Measurements from ENCODE around the gene ZNF491. TPM values are rescaled to one million over a fixed set of nuclear protein-coding genes. Genes with fewer than 3 reads are reported as not detected.

The ZNF491 gene
- not detected in 5 replicates for total RNA-seq (2022; extraction: Qiagen RNA extraction; ENCODE audit: low read depth)

DNA sequence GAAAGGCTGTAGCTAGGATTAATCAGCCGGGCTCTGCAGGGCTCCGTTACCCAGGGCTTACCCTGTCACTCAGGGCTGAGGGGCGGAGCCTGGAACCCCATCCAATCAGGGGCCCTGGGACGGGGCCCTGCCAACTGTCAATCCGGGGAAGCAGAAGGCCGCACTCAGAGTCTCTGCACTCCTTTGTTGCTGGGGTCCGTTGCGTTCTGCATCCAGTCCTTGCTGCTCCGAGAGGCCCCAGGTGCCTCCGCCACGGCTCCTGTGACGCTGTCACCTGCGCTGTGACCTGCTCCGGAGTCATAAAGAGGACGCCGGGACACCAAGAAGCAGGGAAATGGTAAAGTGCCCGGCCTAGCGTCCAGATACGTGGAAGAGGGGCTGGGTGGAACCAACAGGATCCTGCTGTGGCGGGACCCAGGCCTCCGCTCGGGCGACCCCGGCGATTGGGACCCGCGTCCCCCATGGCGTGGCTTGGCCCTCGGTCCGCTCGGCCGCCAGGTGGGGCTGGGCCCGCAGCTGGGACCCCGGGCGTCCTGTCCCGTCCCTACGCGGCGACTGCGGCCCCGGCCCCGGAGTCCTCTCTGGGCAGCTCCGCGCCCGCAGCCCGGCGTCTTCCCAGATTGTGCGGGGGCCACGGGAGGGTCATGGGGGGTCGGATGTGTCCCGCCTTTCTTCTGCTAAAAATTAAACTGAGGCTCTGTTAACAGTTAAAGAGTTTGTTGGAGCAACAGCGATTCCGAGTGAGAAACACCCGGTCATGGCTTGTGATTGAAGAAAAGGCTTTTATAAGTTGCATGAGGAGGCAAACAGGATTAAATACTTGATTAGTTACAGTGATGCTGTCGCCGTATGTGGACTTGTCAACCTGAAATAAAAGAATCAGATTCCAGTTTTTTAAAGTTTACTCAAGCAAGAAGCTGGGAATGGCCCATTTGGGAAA is at the start of gene ZNF491:
Gene ZNF491, plus strand, starts transcription at position 133 of the 940 bp plus-strand sequence. CDS start 7,431 bp downstream, outside the sequence.

DNA sequence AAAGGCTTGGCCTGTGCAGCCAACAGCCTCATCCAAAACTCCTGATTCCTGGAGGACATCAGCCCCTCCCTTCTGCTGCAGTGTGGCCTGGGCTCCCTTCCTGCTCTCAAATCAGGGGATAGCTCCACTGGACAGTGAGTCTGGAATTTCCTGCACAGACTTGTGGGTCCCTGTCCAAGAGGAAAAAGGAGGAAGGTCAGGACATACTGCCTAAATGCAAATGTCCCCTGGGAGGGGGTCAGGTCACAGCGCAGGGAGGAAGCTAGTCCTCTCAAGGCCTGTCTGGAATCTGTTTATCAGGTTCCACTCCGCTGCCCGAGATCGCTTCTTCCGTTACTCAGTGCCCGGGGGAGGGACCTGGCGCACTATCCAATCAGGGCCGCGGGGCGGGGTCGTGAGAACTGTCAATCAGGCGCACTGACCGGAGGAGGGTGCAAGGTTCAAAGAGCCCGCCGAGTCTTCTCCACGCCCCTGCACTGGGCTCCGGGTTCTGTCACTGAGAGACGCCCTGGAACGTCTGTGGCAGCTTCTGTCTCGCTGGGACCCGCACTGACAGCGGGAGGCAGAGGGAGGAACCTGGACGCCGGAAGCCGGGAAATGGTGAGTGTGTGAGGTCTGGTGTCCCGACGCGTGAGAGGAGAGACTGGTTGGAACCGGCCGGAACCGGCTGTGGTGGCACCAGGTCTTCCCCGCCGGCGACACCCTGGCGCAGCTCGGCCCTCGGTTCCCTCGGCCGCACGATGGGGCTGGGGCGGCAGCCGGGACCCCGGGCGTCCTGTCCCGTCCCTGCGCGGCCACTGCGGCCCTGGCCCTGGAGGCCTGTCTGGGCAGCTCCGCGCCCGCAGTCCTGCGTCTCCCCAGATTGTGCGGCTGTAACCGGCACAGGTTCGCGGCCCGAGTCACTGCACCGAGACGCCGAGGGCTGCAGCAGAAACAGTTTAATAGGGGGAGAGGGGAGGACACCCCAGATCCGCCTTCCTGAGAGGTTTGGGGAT is 31.4 kb upstream of the ZNF491 start, which contains the start of gene ZNF441:
Gene ZNF441, plus strand, starts transcription at position 404 of the 995 bp plus-strand sequence. Its CDS starts 194 bp downstream, at position 598.

DNA sequence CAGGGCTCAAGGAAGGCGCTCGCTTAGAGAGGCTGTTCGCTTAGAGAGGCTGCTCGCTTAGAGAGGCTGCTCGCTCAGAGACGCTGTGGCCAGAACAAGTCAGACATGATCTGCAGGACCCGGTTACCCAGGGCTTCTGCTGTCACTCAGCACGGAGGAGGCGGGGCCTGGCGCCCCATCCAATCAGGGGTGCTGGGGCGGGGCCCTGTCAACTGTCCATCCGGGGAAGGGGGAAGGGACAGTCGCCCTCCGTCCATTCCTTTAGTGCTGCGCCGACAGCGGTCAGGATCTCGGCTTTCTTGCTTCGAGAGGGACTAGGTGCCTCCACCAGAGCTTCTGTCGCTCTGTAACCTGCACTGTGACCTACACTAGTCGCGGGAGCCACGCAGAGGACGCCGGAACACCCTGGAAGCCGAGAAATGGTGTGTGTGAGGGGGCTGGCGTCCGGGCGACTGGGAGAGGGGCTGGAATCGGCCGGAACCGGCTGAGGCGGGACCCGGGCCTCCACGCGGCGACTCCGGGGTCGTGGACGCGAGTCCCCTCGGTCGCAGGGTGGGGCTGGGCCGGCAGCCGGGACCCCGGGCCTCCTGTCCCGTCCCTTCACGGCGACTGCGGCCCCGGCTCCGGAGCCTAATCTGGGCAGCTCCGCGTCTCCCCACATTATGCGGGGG is 15.8 kb downstream of the ZNF491 start, which contains the start of gene ZNF440:
Gene ZNF440, plus strand, starts transcription at position 245 of the 671 bp plus-strand sequence. Its CDS starts 175 bp downstream, at position 420.

DNA sequence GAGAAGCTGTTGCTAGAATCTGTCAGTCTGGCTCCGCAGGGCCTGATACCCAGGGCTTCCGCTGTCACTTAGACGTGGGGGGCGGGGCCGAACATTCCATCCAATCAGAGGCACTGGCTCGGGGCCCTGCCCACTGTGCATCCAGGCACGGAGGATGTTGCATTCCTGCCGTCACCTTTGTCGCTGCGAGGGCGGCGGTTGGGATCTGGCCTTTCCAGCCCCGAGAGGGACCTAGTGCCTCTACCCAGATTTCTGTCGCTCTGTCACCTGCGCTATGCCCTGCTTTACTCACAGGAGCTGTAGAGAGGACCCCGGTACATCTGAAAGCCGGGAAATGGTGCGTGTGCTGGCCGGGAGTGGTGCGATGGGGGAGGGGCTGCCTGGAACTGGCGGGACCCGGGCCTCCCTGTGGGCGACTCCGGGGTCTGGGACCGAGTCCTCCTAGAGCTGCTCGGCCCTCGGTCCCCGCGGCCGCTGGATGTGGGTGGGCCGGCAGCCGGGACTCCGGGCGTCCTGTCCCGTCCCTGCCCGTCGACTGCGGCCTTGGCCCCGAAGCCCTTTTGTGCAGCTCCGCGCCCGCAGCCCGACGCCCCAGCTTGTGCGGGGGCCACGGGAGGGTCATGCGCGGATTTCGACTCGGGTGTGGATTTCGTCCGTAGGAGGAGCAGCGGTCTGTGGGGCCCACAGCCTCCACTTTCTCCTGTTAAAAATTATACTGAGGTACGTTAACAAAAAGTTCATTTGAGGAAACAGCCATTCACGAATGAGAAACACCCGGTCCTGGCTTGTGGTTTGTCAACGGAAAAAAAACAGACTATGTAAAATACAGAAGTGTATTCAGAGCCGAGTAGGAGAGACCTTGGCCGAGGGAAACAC is 50.5 kb downstream of the ZNF491 start, which contains the start of gene ZNF439:
Gene ZNF439, plus strand, starts transcription at position 133 of the 876 bp plus-strand sequence. Its CDS starts 142 bp downstream, at position 275.

Other genes with a start within 250 kb of the ZNF491 start
- gene ELOF1, start 239.3 kb upstream of the ZNF491 start, total RNA-seq (2022; extraction: Qiagen RNA extraction; ENCODE audit: low read depth), result 89.9 to 117 TPM (median 98.9 TPM) in 5 replicates
- gene ACP5, start 220.9 kb upstream of the ZNF491 start, total RNA-seq (2022; extraction: Qiagen RNA extraction; ENCODE audit: low read depth), result 0.16 to 0.66 TPM (median 0.17 TPM) in 3 of 5 replicates, not detected in the others
- 2.9 to 4.8 TPM (median 4.1 TPM) in 5 replicates for gene ZNF627, start 201.0 kb upstream of the ZNF491 start, total RNA-seq (2022; extraction: Qiagen RNA extraction; ENCODE audit: low read depth)
- gene ZNF823, start 59.6 kb upstream of the ZNF491 start, total RNA-seq (2022; extraction: Qiagen RNA extraction; ENCODE audit: low read depth), result 2.6 to 3.3 TPM (median 3.0 TPM) in 5 replicates
- not detected in 5 replicates for gene ZNF441, start 31.5 kb upstream of the ZNF491 start, total RNA-seq (2022; extraction: Qiagen RNA extraction; ENCODE audit: low read depth)
- 0.04 to 0.14 TPM (median 0.11 TPM) in 5 replicates for gene ZNF440, start 15.8 kb downstream of the ZNF491 start, total RNA-seq (2022; extraction: Qiagen RNA extraction; ENCODE audit: low read depth)
- gene ZNF439, start 50.2 kb downstream of the ZNF491 start, total RNA-seq (2022; extraction: Qiagen RNA extraction; ENCODE audit: low read depth), result not detected in 5 replicates
- gene ZNF69, start 89.3 kb downstream of the ZNF491 start, total RNA-seq (2022; extraction: Qiagen RNA extraction; ENCODE audit: low read depth), result not detected in 5 replicates
- 0.19 to 0.33 TPM (median 0.30 TPM) in 5 replicates for gene ZNF700, start 126.6 kb downstream of the ZNF491 start, total RNA-seq (2022; extraction: Qiagen RNA extraction; ENCODE audit: low read depth)
- gene ZNF763, start 166.5 kb downstream of the ZNF491 start, total RNA-seq (2022; extraction: Qiagen RNA extraction; ENCODE audit: low read depth), result not detected in 5 replicates
- gene ZNF433, start 237.2 kb downstream of the ZNF491 start, total RNA-seq (2022; extraction: Qiagen RNA extraction; ENCODE audit: low read depth), result not detected in 5 replicates